CD4-positive, alpha-beta T cell (primary cell): ENCODE data around the gene BCL6B. TPM values are rescaled to one million over a fixed set of nuclear protein-coding genes. Genes with fewer than 3 reads are reported as not detected.
A peak's percentile ranks its signal among the peaks of the same experiment; 100 is the strongest.

Experiments
- ATAC-seq: fragments of 200-7000 bp; cut with Tn5 transposase; one replicate; pipeline ENCODE4 v1.10.0; 2022; ENCODE audit warnings: mild to moderate bottlenecking; ENCODE audit not compliant: poor library complexity
- CTCF ChIA-PET: fragments of 350-600 bp; sonication (Branson Sonifier 250); formaldehyde crosslinking; loops from one replicate; lab custom pipeline; 2021; ENCODE audit warnings: antibody characterized with exemption, inconsistent platforms; lab: Charles Lee
- POLR2A ChIA-PET: fragments of 350-600 bp; sonication (Branson Sonifier 250); formaldehyde crosslinking; loops from one replicate; lab custom pipeline; 2021; ENCODE audit warnings: antibody characterized with exemption, inconsistent platforms; lab: Charles Lee
- DNase-seq, 14 experiments: peaks; one replicate each; pipeline ENCODE4 v3.0.0-alpha.2; 2013 to 2020; ENCODE audit warnings: mixed read lengths in 2 of 14
- H3K27ac ChIP-seq, 2 donors: one replicate each; pipeline versions ENCODE4 v1.5.1 to v1.7.0; 2013; ENCODE audit warnings: low read length in 2 of 2, low read depth in 1 of 2, mild to moderate bottlenecking in 1 of 2
- H3K27me3 ChIP-seq, 2 experiments: 1 replicate in 1 of 2; 2 replicates in 1 of 2; pipeline versions ENCODE4 v1.6.1 to v1.7.0; 2013; ENCODE audit warnings: low read length in 2 of 2, control low read depth in 1 of 2, mild to moderate bottlenecking in 1 of 2, moderate library complexity in 1 of 2; ENCODE audit not compliant: insufficient read depth in 2 of 2, control insufficient read depth in 1 of 2
- H3K36me3 ChIP-seq: one replicate; pipeline ENCODE4 v1.6.1; 2013; ENCODE audit warnings: low read length, control low read depth; ENCODE audit not compliant: insufficient read depth
- H3K4me1 ChIP-seq: one replicate; pipeline ENCODE4 v1.6.1; 2013; ENCODE audit warnings: low read length, control low read depth; ENCODE audit not compliant: insufficient read depth
- H3K4me3 ChIP-seq: one replicate; pipeline ENCODE4 v1.5.1; 2013; ENCODE audit warnings: mild to moderate bottlenecking, low read length, moderate library complexity
- H3K9me3 ChIP-seq, 2 experiments: 1 replicate in 1 of 2; 2 replicates in 1 of 2; pipeline versions ENCODE4 v1.6.1 to v1.7.0; 2013; ENCODE audit warnings: low read length in 2 of 2, mild to moderate bottlenecking in 2 of 2, control low read depth in 1 of 2, moderate library complexity in 1 of 2; ENCODE audit not compliant: control insufficient read depth in 1 of 2, insufficient read depth in 1 of 2
- H3K27ac Mint-ChIP-seq: one replicate; pipeline ENCODE4 v1.8.0; 2020; ENCODE audit warnings: mixed read lengths
- H3K27me3 Mint-ChIP-seq: one replicate; pipeline ENCODE4 v1.8.0; 2021; ENCODE audit warnings: mixed read lengths
- H3K36me3 Mint-ChIP-seq: one replicate; pipeline ENCODE4 v1.8.0; 2021; ENCODE audit warnings: low read depth, mixed read lengths
- H3K4me1 Mint-ChIP-seq: one replicate; pipeline ENCODE4 v1.8.0; 2021; ENCODE audit warnings: low read depth, mixed read lengths
- H3K4me3 Mint-ChIP-seq: one replicate; pipeline ENCODE4 v1.8.0; 2020; ENCODE audit warnings: mild to moderate bottlenecking, mixed read lengths
- H3K9me3 Mint-ChIP-seq: one replicate; pipeline ENCODE4 v1.8.0; 2020; ENCODE audit warnings: mixed read lengths
- CTCF ChIP-seq: fragments of 200-600 bp; IDR thresholded peaks from one replicate; pipeline ENCODE4 v1.8.0; 2022; ENCODE audit warnings: antibody characterized with exemption, mild to moderate bottlenecking
- intact Hi-C, 2 experiments: fragments of 100-400 bp; cut with DNase I in 1 of 2; cut with micrococcal nuclease in 1 of 2; formaldehyde crosslinking; loops; one replicate each; pipeline versions ENCODE4 v1.15.1 to v1.9.0; 2023 to 2025; cut with DNase I, micrococcal nuclease
- total RNA-seq, 174 experiments: library from RNA in 2 of 174; stranded (reverse) in 2 of 174; gene quantifications; one replicate each; pipeline ENCODE4 v1.2.3 and lab custom pipeline; 2021 to 2026

The BCL6B gene
- total RNA-seq, 2 experiments from 2014 or later: not detected

GRCh38 chr17:7020894-7021664 is 1.8 kb upstream of the BCL6B start:
- Mint-ChIP-seq H3K27me3 (peaks cover 11% of the 10 kb centered on the region), H3K4me3 (peak overlapping the region; percentile 84), H3K36me3 (peaks cover 7% of the 10 kb centered on the region), H3K4me1 (peaks cover 51% of the 10 kb centered on the region), H3K9me3 (no peaks in the 10 kb centered on the region), H3K27ac (peak overlapping the region; percentile 22)
- CTCF ChIA-PET: interaction anchor here (0.6 to 2.7 kb wide), 12 partner anchors 9 to 563 kb away, joined by 3 to 19 read pairs (median 6); partner anchors contain the start of genes MPDU1, RNASEK and SLC16A13
- DNase-seq (no peak), ATAC-seq (no peak)
- Histone ChIP-seq H3K4me1 (peaks cover 61% of the 10 kb centered on the region), H3K4me3 (no peak overlapping the region), H3K9me3 (no peaks in the 10 kb centered on the region), H3K27ac (no peak overlapping the region), H3K27me3 (no peaks in the 10 kb centered on the region), H3K36me3 (peaks cover 15% of the 10 kb centered on the region)
- no peak for TF ChIP-seq CTCF
- intact Hi-C loops: loop anchor here (5.0 kb wide), 1 partner anchor 179 kb away; no protein-coding TSS in a partner anchor
- POLR2A ChIA-PET: interaction anchor here (0.7 to 8.1 kb wide), 11 partner anchors 9 to 370 kb away, joined by 3 to 62 read pairs (median 4); partner anchors contain the start of genes C17orf100, GABARAP, MED31 and RNASEK

- ATAC-seq (peak; percentile 62), DNase-seq (peak; percentile 55 to 90 (median 73))
- H3K4me1 Mint-ChIP-seq: peaks cover 48% of the 10 kb centered on the region
- Histone ChIP-seq H3K4me1 (peaks cover 50% of the 10 kb centered on the region), H3K36me3 (peaks cover 5% of the 10 kb centered on the region), H3K4me3 (peak overlapping the region; percentile 44), H3K27ac (no peak overlapping the region), H3K27me3 (no peaks in the 10 kb centered on the region), H3K9me3 (no peaks in the 10 kb centered on the region)
- CTCF ChIA-PET: interaction anchor here (0.6 to 2.7 kb wide), 12 partner anchors 10 to 562 kb away, joined by 3 to 19 read pairs (median 7); partner anchors contain the start of genes MPDU1, RNASEK and SLC16A13
- peak overlapping the region; percentile 88 for H3K27ac Mint-ChIP-seq
- peaks cover 11% of the 10 kb centered on the region for H3K27me3 Mint-ChIP-seq
- POLR2A ChIA-PET: interaction anchor here (0.9 to 8.1 kb wide), 11 partner anchors 10 to 371 kb away, joined by 3 to 62 read pairs (median 4); partner anchors contain the start of genes C17orf100, MED31, RNASEK and SLC16A13
- H3K9me3 Mint-ChIP-seq: no peaks in the 10 kb centered on the region
- H3K36me3 Mint-ChIP-seq: peaks cover 5% of the 10 kb centered on the region
- intact Hi-C loops: loop anchor here (1.0 to 5.0 kb wide), 7 partner anchors 13 to 180 kb away; no protein-coding TSS in a partner anchor
- TF ChIP-seq CTCF: peak; percentile 96
- H3K4me3 Mint-ChIP-seq: peak overlapping the region; percentile 84
These were observed 664 bp upstream of the BCL6B start for GRCh38 chr17:7021993-7022778.
